Placental epithelial cell (primary cell): ENCODE results near the gene OR5AK2. TPM values are rescaled to one million over a fixed set of nuclear protein-coding genes. Genes with fewer than 3 reads are reported as not detected.

ENCODE experiments used
- total RNA-seq: library from RNA; depleted of rRNA; stranded (reverse); fragments of >200 nt; gene quantifications from 2 replicates; pipeline ENCODE4 v1.2.3, GENCODE V29; 2012

Gene OR5AK2
- not detected in 2 replicates for total RNA-seq

GRCh38 chr11:56988614-56989013 lies at the start of gene OR5AK2:
Gene OR5AK2 (plus strand): TSS chr11:56988914. CDS start chr11:56988914, 0 bp downstream.

Other genes starting within 250 kb of the OR5AK2 start
- gene OR9G4, start 240.2 kb upstream of the OR5AK2 start, total RNA-seq, result not detected in 2 replicates
- gene LRRC55, start 193.0 kb downstream of the OR5AK2 start, total RNA-seq, result not detected in 2 replicates
- gene APLNR, start 248.3 kb downstream of the OR5AK2 start, total RNA-seq, result not detected in 2 replicates